ENCODE data around the gene FOXN1. TPM values are rescaled to one million over a fixed set of nuclear protein-coding genes. Genes with fewer than 3 reads are reported as not detected.
A peak's percentile ranks its signal among the peaks of the same experiment; 100 is the strongest.

The FOXN1 gene
- total and polyA plus RNA-seq, 10 of the 15 experiments (the other 5 are each of a cell fraction or from before 2014, with no cell fraction given): not detected

DNA sequence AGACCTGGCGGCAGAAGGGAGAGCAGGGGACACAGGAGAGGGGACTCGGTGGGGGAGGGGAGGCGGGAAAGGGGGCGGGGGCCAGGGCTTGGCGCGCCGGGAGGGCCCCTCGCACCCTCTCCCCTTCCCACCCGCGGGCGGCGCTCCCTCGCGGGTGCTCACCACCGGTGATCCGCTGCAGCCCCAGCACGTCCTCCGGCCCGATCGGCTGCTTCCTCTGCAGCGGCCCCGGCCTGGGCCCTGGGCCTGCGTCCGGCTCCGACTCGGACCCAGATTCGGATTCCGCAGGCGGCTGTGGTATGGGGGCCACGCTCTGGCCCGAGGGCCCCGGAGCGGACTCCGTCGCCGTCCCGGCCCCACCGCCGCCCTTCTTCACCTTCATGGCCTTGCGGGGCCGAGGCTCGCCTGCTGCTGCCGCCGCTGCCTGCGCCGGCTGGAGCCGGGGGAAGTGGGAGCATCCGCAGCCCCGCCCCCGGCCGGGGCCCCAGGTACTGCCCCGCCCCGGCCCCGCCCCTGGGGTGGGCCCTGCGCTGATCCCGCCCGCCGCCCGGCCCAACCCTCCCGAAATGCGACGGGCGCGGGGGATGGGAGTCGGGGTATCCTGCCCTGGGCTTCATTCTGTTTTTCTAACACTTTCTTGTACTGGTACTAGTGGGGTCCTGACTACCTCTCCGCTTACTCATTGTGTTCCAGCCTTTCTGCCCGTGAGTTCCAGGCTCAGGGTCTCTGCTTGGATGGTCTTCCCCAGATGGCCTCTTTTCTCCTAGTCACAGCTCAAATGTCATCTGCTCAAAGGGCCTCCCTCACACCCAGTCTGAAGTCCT lies 46.2 kb downstream of the FOXN1 start, which contains the start of gene UNC119 (continued):
- TF ChIP-seq ZBED1 (IDR thresholded peaks at IDR 0.05; ENCODE audit: borderline replicate concordance) (no peak), NFIC (IDR thresholded peaks at IDR 0.05; ENCODE audit: low read depth, low read length) (no peak), SMAD1 (IDR thresholded peaks at IDR 0.05; ENCODE audit: low read depth, partially characterized antibody) (no peak), PAX5 (IDR thresholded peaks at IDR 0.05; ENCODE audit: borderline replicate concordance, low read depth, low read length) (no peak), POLR2AphosphoS2 (IDR thresholded peaks at IDR 0.05; ENCODE audit: low read depth, low read length) (0 out of 2 replicates have a peak, but pooled peaks have one; percentile 54), IKZF2 (IDR thresholded peaks at IDR 0.05) (no peak), SMARCA5 (IDR thresholded peaks at IDR 0.05) (no peak; the same call in 1 of the 2 replicates), EP300 (IDR thresholded peaks at IDR 0.05; ENCODE audit: borderline replicate concordance in 1 of 2, control insufficient read depth in 1 of 2, low read depth in 2 of 2, low read length in 2 of 2) (no peak), WRNIP1 (IDR thresholded peaks at IDR 0.05; ENCODE audit: borderline replicate concordance, low read depth, low read length) (no peak), FOS (IDR thresholded peaks at IDR 0.05; ENCODE audit: borderline replicate concordance, extremely low read depth, insufficient read length) (no peak), PML (IDR thresholded peaks at IDR 0.05; ENCODE audit: low read length) (no peak), SUZ12 (IDR thresholded peaks at IDR 0.05; ENCODE audit: unreplicated experiment) (no peak), ZNF274 (IDR thresholded peaks at IDR 0.05; ENCODE audit: insufficient read depth, insufficient read length) (no peak), NR2C2 (IDR thresholded peaks at IDR 0.05; ENCODE audit: borderline replicate concordance, control insufficient read depth, insufficient read length, low read depth) (no peak), RB1 (IDR thresholded peaks at IDR 0.05; ENCODE audit: borderline replicate concordance) (no peak; the same call in 1 of the 2 replicates), FOXM1 (IDR thresholded peaks at IDR 0.05; ENCODE audit: low read depth, low read length) (no peak), IKZF1 (conservative IDR thresholded peaks at IDR 0.05) (peak; percentile 72), MXI1 (IDR thresholded peaks at IDR 0.05; ENCODE audit: low read depth, low read length) (no peak)
- TF ChIP-seq, protein P1, sequence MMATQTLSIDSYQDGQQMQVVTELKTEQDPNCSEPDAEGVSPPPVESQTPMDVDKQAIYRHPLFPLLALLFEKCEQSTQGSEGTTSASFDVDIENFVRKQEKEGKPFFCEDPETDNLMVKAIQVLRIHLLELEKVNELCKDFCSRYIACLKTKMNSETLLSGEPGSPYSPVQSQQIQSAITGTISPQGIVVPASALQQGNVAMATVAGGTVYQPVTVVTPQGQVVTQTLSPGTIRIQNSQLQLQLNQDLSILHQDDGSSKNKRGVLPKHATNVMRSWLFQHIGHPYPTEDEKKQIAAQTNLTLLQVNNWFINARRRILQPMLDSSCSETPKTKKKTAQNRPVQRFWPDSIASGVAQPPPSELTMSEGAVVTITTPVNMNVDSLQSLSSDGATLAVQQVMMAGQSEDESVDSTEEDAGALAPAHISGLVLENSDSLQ (IDR thresholded peaks at IDR 0.05): no peak
- TF ChIP-seq, protein P2, sequence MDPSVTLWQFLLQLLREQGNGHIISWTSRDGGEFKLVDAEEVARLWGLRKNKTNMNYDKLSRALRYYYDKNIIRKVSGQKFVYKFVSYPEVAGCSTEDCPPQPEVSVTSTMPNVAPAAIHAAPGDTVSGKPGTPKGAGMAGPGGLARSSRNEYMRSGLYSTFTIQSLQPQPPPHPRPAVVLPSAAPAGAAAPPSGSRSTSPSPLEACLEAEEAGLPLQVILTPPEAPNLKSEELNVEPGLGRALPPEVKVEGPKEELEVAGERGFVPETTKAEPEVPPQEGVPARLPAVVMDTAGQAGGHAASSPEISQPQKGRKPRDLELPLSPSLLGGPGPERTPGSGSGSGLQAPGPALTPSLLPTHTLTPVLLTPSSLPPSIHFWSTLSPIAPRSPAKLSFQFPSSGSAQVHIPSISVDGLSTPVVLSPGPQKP (IDR thresholded peaks at IDR 0.05; ENCODE audit: low read depth, low read length): no peak
- TF ChIP-seq, protein P3, sequence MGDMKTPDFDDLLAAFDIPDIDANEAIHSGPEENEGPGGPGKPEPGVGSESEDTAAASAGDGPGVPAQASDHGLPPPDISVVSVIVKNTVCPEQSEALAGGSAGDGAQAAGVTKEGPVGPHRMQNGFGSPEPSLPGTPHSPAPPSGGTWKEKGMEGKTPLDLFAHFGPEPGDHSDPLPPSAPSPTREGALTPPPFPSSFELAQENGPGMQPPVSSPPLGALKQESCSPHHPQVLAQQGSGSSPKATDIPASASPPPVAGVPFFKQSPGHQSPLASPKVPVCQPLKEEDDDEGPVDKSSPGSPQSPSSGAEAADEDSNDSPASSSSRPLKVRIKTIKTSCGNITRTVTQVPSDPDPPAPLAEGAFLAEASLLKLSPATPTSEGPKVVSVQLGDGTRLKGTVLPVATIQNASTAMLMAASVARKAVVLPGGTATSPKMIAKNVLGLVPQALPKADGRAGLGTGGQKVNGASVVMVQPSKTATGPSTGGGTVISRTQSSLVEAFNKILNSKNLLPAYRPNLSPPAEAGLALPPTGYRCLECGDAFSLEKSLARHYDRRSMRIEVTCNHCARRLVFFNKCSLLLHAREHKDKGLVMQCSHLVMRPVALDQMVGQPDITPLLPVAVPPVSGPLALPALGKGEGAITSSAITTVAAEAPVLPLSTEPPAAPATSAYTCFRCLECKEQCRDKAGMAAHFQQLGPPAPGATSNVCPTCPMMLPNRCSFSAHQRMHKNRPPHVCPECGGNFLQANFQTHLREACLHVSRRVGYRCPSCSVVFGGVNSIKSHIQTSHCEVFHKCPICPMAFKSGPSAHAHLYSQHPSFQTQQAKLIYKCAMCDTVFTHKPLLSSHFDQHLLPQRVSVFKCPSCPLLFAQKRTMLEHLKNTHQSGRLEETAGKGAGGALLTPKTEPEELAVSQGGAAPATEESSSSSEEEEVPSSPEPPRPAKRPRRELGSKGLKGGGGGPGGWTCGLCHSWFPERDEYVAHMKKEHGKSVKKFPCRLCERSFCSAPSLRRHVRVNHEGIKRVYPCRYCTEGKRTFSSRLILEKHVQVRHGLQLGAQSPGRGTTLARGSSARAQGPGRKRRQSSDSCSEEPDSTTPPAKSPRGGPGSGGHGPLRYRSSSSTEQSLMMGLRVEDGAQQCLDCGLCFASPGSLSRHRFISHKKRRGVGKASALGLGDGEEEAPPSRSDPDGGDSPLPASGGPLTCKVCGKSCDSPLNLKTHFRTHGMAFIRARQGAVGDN (IDR thresholded peaks at IDR 0.05): peak; percentile 69; the same call in 1 of the 2 replicates
- TF ChIP-seq, protein P4, sequence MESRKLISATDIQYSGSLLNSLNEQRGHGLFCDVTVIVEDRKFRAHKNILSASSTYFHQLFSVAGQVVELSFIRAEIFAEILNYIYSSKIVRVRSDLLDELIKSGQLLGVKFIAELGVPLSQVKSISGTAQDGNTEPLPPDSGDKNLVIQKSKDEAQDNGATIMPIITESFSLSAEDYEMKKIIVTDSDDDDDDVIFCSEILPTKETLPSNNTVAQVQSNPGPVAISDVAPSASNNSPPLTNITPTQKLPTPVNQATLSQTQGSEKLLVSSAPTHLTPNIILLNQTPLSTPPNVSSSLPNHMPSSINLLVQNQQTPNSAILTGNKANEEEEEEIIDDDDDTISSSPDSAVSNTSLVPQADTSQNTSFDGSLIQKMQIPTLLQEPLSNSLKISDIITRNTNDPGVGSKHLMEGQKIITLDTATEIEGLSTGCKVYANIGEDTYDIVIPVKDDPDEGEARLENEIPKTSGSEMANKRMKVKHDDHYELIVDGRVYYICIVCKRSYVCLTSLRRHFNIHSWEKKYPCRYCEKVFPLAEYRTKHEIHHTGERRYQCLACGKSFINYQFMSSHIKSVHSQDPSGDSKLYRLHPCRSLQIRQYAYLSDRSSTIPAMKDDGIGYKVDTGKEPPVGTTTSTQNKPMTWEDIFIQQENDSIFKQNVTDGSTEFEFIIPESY (IDR thresholded peaks at IDR 0.05): no peak

All from GM12878 (cell line).